Activated CD8-positive, alpha-beta T cell treated with anti-CD3 and anti-CD28 coated beads for 36 hours (primary cell): ENCODE measurements around the gene TRA2B. TPM values are rescaled to one million over a fixed set of nuclear protein-coding genes. Genes with fewer than 3 reads are reported as not detected.
A peak's percentile ranks its signal among the peaks of the same experiment; 100 is the strongest.

Source experiments
- ATAC-seq: fragments of 200-7000 bp; cut with Tn5 transposase; one replicate; pipeline ENCODE4 v1.10.0; 2021; ENCODE audit warnings: mild to moderate bottlenecking, moderate library complexity
- CTCF ChIA-PET: fragments of 350-600 bp; sonication (Branson Sonifier 250); formaldehyde crosslinking; loops from one replicate; lab custom pipeline; 2021; ENCODE audit warnings: antibody characterized with exemption; lab: Charles Lee
- POLR2A ChIA-PET: fragments of 350-600 bp; sonication (Branson Sonifier 250); formaldehyde crosslinking; loops from one replicate; lab custom pipeline; 2021; ENCODE audit warnings: antibody characterized with exemption; lab: Charles Lee
- DNase-seq: peaks from one replicate; pipeline ENCODE4 v3.0.0-alpha.2; 2020
- H3K27ac Mint-ChIP-seq: one replicate; pipeline ENCODE4 v1.8.0; 2021; ENCODE audit warnings: mild to moderate bottlenecking, mixed read lengths
- H3K27me3 Mint-ChIP-seq: one replicate; pipeline ENCODE4 v1.8.0; 2021; ENCODE audit warnings: mixed read lengths
- H3K36me3 Mint-ChIP-seq: one replicate; pipeline ENCODE4 v1.8.0; 2021; ENCODE audit warnings: low read depth, mixed read lengths
- H3K4me1 Mint-ChIP-seq: one replicate; pipeline ENCODE4 v1.8.0; 2021; ENCODE audit warnings: low read depth, mixed read lengths
- H3K4me3 Mint-ChIP-seq: one replicate; pipeline ENCODE4 v1.8.0; 2021; ENCODE audit warnings: mild to moderate bottlenecking, moderate library complexity, mixed read lengths
- H3K9me3 Mint-ChIP-seq: one replicate; pipeline ENCODE4 v1.8.0; 2021; ENCODE audit warnings: mixed read lengths
- CTCF ChIP-seq: fragments of 200-600 bp; IDR thresholded peaks from one replicate; pipeline ENCODE4 v1.8.0; 2022; ENCODE audit warnings: antibody characterized with exemption, mild to moderate bottlenecking
- intact Hi-C: fragments of 100-400 bp; cut with micrococcal nuclease; formaldehyde crosslinking; loops from one replicate; pipeline ENCODE4 v1.10.0; 2022
- total RNA-seq, 2 experiments: library from RNA; stranded (reverse); gene quantifications; one replicate each; pipeline ENCODE4 v1.2.3, GENCODE V29; 2021

Gene TRA2B
- total RNA-seq, 2 experiments from 2014 or later = 210 to 219 TPM

GRCh38 chr3:185965496-185965895 is 27.7 kb upstream of the TRA2B start:
- no peak overlapping the region for H3K4me3 Mint-ChIP-seq
- ChIA-PET POLR2A (no interaction called here), CTCF (interaction anchor here (4.3 to 5.0 kb wide), 2 partner anchors 12 to 22 kb away, joined by 25 to 43 read pairs; no protein-coding TSS in a partner anchor)
- peaks cover 3% of the 10 kb centered on the region for H3K27me3 Mint-ChIP-seq
- H3K36me3 Mint-ChIP-seq = no peaks in the 10 kb centered on the region
- DNase-seq (no peak), ATAC-seq (no peak)
- H3K4me1 Mint-ChIP-seq = no peaks in the 10 kb centered on the region
- intact Hi-C loops = no loop called here
- TF ChIP-seq CTCF = no peak
- H3K27ac Mint-ChIP-seq = no peak overlapping the region
- peaks cover 7% of the 10 kb centered on the region for H3K9me3 Mint-ChIP-seq

GRCh38 chr3:185961675-185962232 is 23.9 kb upstream of the TRA2B start:
- no peak for TF ChIP-seq CTCF
- Mint-ChIP-seq H3K27me3 (peaks cover 2% of the 10 kb centered on the region), H3K36me3 (no peaks in the 10 kb centered on the region), H3K4me1 (peaks cover 2% of the 10 kb centered on the region), H3K27ac (no peak overlapping the region), H3K4me3 (no peak overlapping the region), H3K9me3 (peaks cover 9% of the 10 kb centered on the region)
- intact Hi-C loops = no loop called here
- DNase-seq (peak; percentile 62), ATAC-seq (peak; percentile 72)
- CTCF ChIA-PET = interaction anchor here (1.5 to 13.4 kb wide), 3 partner anchors 19 to 653 kb away, joined by 3 to 186 read pairs (median 4); no protein-coding TSS in a partner anchor
- POLR2A ChIA-PET = interaction anchor here (2.2 kb wide), 1 partner anchor 25 kb away, joined by 15 read pairs; the partner anchor contains the start of gene TRA2B

- Mint-ChIP-seq H3K9me3 (peaks cover 4% of the 10 kb centered on the region), H3K4me1 (peaks cover 2% of the 10 kb centered on the region), H3K36me3 (no peaks in the 10 kb centered on the region), H3K27me3 (peaks cover 7% of the 10 kb centered on the region), H3K4me3 (no peak overlapping the region), H3K27ac (no peak overlapping the region)
- peak; percentile 6 for DNase-seq
- peak; percentile 25 for ATAC-seq
- intact Hi-C loops = no loop called here
- ChIA-PET CTCF (interaction anchor here (1.0 to 13.4 kb wide), 4 partner anchors 18 to 299 kb away, joined by 3 to 186 read pairs (median 3); partner anchors contain the start of gene TRA2B), POLR2A (interaction anchor here (1.2 to 2.2 kb wide), 2 partner anchors 23 to 24 kb away, joined by 3 to 15 read pairs; partner anchors contain the start of gene TRA2B)
- no peak for TF ChIP-seq CTCF
Observed at GRCh38 chr3:185960522-185961288, 22.9 kb upstream of the TRA2B start.

- ATAC-seq (peak; percentile 47), DNase-seq (peak; percentile 14)
- H3K36me3 Mint-ChIP-seq = no peaks in the 10 kb centered on the region
- H3K4me3 Mint-ChIP-seq = no peak overlapping the region
- peaks cover 1% of the 10 kb centered on the region for H3K9me3 Mint-ChIP-seq
- TF ChIP-seq CTCF = no peak
- peaks cover 2% of the 10 kb centered on the region for H3K4me1 Mint-ChIP-seq
- H3K27me3 Mint-ChIP-seq = peaks cover 7% of the 10 kb centered on the region
- CTCF ChIA-PET = interaction anchor here (1.0 to 13.4 kb wide), 4 partner anchors 17 to 33 kb away, joined by 3 to 186 read pairs (median 4); partner anchors contain the start of gene TRA2B
- intact Hi-C loops = no loop called here
- no peak overlapping the region for H3K27ac Mint-ChIP-seq
- POLR2A ChIA-PET = interaction anchor here (1.1 to 1.2 kb wide), 2 partner anchors 22 to 39 kb away, joined by 3 read pairs; partner anchors contain the start of gene TRA2B
Observed at GRCh38 chr3:185959609-185960521, 22.1 kb upstream of the TRA2B start.
